Amniotic stem cell (primary cell): Measurements from ENCODE around the gene ZNF554.
"Not testable (repeated sequence)": the region's sequence is repeated elsewhere in the genome, so short reads cannot be mapped to it uniquely, and the experiment has no call there.

Source experiments
- DNase-seq: peaks from one replicate; lab custom pipeline; 2025; lab: John Stamatoyannopoulos, UW

ZNF554 gene

DNA sequence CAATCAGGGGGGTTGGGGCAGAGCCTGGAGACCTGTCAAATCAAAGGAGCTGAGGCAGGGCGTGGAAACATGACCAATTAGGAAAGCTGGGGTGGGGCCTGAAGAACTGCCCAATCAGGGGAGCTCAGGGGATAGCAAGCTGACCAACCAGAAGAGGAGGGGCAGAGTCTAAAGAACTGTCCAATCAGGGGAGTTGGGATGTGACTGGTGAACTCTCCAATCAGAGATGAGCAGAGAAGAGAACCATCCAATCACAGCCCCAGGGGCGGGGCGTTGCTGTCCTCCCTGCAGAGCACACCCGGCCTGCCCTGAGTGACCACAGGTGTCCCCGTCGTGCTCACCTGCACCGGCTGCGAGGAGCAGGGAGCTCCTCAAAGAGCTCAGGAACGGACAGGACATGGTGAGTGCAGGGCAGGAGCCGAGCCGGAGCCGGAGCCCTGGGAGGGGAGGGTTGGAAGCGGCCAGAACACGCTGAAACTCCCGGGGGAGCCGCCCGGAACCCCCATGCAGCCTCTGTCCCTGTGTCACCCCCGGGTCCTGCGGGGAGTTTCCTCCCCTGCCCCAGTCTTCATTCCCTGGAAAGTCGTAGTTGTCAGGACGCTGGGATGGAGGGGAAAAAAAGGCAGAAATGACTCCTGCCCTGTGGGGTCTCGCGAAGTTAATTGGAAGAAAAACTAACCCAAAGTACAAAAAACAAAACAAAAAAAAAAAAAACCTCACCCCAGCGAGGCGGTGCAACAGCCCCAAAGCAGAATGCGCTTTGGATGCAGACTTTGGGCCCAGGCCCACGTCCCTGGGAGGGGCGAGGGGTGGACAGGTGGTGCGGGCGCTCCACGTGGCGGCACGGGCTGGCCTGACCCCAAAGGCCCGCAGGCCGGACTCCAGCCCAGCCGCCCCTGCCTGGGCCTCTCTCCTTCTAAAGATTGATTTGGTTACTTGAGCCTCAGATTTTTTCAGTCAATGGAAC lies 47.6 kb downstream of the ZNF554 start, which contains the start of gene ZNF556:
ZNF556 (plus strand) TSS at position 311 of the 967 bp plus-strand sequence; CDS start at position 398, 87 bp downstream.
- DNase-seq: no peak

DNA sequence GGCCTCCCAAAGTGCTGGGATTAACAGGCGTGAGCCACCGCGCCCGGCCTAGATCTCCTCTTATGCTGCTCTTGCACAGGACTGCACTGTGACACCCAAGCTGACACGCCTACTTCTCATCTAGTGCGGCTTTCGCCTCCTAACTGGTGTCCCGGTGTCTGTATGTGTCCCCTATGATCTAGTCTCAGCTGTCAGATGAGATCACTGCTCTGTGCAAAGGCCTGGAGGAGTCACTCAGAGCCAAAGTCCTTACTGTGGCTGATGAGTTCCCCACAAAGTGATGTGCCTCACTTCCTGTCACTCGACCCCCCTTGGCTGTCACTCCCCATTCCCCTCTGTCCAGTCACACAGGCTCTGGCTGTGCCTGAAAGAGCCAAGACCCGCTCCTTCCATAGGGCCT lies 50.0 kb downstream of the ZNF554 start:
- DNase-seq: no peak

- not testable (repeated sequence) for DNase-seq
Observed at GRCh38 chr19:2872175-2872574, 52.5 kb downstream of the ZNF554 start.

GRCh38 chr19:2877398-2878331 lies 58.0 kb downstream of the ZNF554 start:
- no peak for DNase-seq

DNA sequence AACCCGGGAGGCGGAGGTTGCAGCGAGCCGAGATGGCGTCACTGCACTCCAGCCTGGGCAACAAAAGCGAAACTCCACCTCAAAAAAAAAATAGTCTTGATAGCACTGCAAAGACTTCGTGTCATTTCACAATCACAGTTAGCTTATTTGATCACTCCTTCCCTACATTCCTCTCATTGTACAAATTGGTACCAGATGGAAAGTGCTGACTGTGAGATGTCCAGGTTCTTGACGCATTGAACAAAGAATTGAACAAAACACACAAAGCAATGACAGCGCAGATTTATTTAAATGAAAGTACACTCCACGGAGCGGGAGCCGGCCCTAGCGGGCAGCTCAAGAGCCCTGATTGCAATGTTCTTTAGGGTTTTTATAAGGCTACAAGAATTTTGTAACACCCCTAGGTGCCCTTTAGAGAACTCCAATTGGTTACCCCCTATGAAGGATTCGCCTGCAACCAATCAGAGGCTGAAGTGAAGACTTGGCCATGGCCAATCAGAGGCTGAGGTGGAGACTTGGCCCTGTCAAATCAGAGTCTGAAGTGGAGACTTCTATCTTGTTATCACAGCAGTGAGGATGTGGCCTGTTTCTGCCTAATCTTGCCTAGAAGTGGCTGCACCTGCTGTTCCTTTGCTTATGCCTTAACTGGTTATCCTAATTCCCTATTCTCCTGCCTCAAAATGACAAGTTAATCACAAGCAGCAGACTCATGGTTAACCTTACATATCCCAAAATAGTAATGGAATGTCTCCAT lies 64.2 kb downstream of the ZNF554 start:
- DNase-seq: no peak

DNA sequence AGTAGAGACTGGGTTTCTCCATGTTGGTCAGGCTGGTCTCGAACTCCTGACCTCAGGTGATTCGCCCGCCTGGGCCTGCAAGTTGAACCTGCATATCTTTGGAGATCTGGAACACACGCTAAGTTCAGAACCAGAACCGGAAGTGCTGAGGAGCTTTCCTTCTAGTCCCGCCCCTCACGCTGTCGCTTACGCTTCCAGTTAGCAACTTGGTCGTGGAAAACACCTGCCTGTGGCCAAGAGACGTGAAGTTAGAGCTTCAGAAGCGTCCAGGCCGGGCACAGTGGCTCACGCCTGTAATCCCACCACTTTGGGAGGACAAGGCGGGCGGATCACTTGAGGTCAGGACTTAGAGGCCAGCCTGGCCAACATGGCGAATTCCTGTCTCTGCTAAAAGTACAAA lies 66.1 kb downstream of the ZNF554 start:
- DNase-seq: no peak
